SK-N-SH (cell line): ENCODE data around the gene ZNF79. TPM values are rescaled to one million over a fixed set of nuclear protein-coding genes. Genes with fewer than 3 reads are reported as not detected.

ENCODE experiments used
- CTCF ChIA-PET: fragments of 300-600, 350-600 bp; formaldehyde crosslinking; extraction: SDS; loops from one replicate; lab custom pipeline; 2021; lab: Yijun Ruan, JAX
- POLR2A ChIA-PET: fragments of 350-600 bp; sonication (Branson Sonifier 250); formaldehyde crosslinking; extraction: SDS; loops from one replicate; lab custom pipeline; 2020; ENCODE audit warnings: antibody characterized with exemption, inconsistent platforms; lab: Yijun Ruan, JAX
- DNase-seq: peaks from one replicate; pipeline ENCODE4 v3.0.0; 2012
- H2AFZ ChIP-seq: fragments of 200-600 bp; sonication (generic); 2 replicates; pipeline ENCODE4 v1.8.1; 2016; ENCODE audit warnings: antibody characterized with exemption, mild to moderate bottlenecking, low read depth
- H3F3A ChIP-seq: fragments of 200-600 bp; sonication (generic); replicated peaks from 2 replicates; pipeline ENCODE3; 2016; ENCODE audit warnings: antibody characterized with exemption, mild to moderate bottlenecking; ENCODE audit not compliant: insufficient read depth
- H3K27ac ChIP-seq, 2 experiments: fragments of 200-500 bp in 1 of 2; fragments of 200-600 bp in 1 of 2; sonication (Bioruptor generic) in 1 of 2; sonication (generic), shearing (Covaris generic) in 1 of 2; 2 replicates each; pipeline versions ENCODE4 v1.5.1 to v1.6.1; 2014 to 2016; ENCODE audit warnings: low read depth in 2 of 2, inconsistent platforms in 1 of 2, low read length in 1 of 2, mild to moderate bottlenecking in 1 of 2, mixed read lengths in 1 of 2
- H3K27me3 ChIP-seq: fragments of 200-600 bp; sonication (generic), shearing (Covaris generic); 2 replicates; pipeline ENCODE4 v1.6.1; 2016; ENCODE audit warnings: mixed run types; ENCODE audit not compliant: insufficient read depth
- H3K36me3 ChIP-seq, 2 experiments: fragments of 200-500 bp in 1 of 2; fragments of 200-600 bp in 1 of 2; sonication (Bioruptor generic) in 1 of 2; sonication (generic) in 1 of 2; replicated peaks in 1 of 2; 2 replicates each; pipeline versions ENCODE3 to v1.5.1; 2014 to 2016; ENCODE audit warnings: low read length in 1 of 2, mild to moderate bottlenecking in 1 of 2; ENCODE audit not compliant: insufficient read depth in 2 of 2, control insufficient read depth in 1 of 2
- H3K4me1 ChIP-seq, 2 experiments: fragments of 200-500 bp in 1 of 2; fragments of 200-600 bp in 1 of 2; sonication (Bioruptor generic) in 1 of 2; sonication (generic), shearing (Covaris generic) in 1 of 2; 2 replicates each; pipeline versions ENCODE4 v1.5.1 to v1.6.1; 2014 to 2016; ENCODE audit warnings: low read depth in 1 of 2, low read length in 1 of 2, mixed run types in 1 of 2; ENCODE audit not compliant: insufficient read depth in 2 of 2, control insufficient read depth in 1 of 2
- H3K4me2 ChIP-seq: fragments of 200-600 bp; sonication (generic), shearing (Covaris generic); 2 replicates; pipeline ENCODE4 v1.6.1; 2017; ENCODE audit warnings: mixed run types
- H3K4me3 ChIP-seq, 2 experiments: fragments of 200-500 bp in 1 of 2; fragments of 200-600 bp in 1 of 2; sonication (Bioruptor generic) in 1 of 2; sonication (generic), shearing (Covaris generic) in 1 of 2; 2 replicates each; pipeline versions ENCODE4 v1.5.1 to v1.8.1; 2014 to 2016; ENCODE audit warnings: low read depth in 2 of 2, inconsistent platforms in 1 of 2, low read length in 1 of 2, mild to moderate bottlenecking in 1 of 2, mixed read lengths in 1 of 2, moderate library complexity in 1 of 2
- H3K79me2 ChIP-seq: fragments of 200-600 bp; sonication (generic); 2 replicates; pipeline ENCODE4 v1.8.1; 2017; ENCODE audit warnings: mild to moderate bottlenecking; ENCODE audit not compliant: insufficient read depth
- H3K9ac ChIP-seq: fragments of 200-600 bp; sonication (generic); 2 replicates; pipeline ENCODE4 v1.6.1; 2017; ENCODE audit warnings: mixed run types
- H3K9me2 ChIP-seq: fragments of 200-600 bp; sonication (generic); 2 replicates; pipeline ENCODE4 v1.6.1; 2017; ENCODE audit warnings: mixed run types
- H3K9me3 ChIP-seq: fragments of 200-600 bp; sonication (generic); 2 replicates; pipeline ENCODE4 v1.6.1; 2017; ENCODE audit warnings: mixed run types, mild to moderate bottlenecking, moderate library complexity
- H4K20me1 ChIP-seq: fragments of 200-600 bp; sonication (generic); 2 replicates; pipeline ENCODE4 v1.6.1; 2017; ENCODE audit warnings: mild to moderate bottlenecking, mixed run types; ENCODE audit not compliant: insufficient read depth
- CHD2 ChIP-seq: fragments of 150-350 bp; IDR thresholded peaks from 2 replicates; pipeline ENCODE4 v1.6.1; 2018; ENCODE audit warnings: low read length; ENCODE audit not compliant: partially characterized antibody
- EP300 ChIP-seq, 2 experiments: IDR thresholded peaks; 2 replicates each; pipeline versions ENCODE4 v1.4.0 to v1.6.1; 2012; ENCODE audit warnings: borderline replicate concordance in 1 of 2, low read depth in 1 of 2, low read length in 1 of 2
- EZH2phosphoT487 ChIP-seq: fragments of 200-600 bp; sonication (generic); IDR thresholded peaks from 2 replicates; pipeline ENCODE4 v1.6.1; 2017; ENCODE audit warnings: low read depth, mixed run types, mild to moderate bottlenecking, antibody characterized with exemption, moderate library complexity, borderline replicate concordance
- FOXJ3 ChIP-seq: sonication (generic); formaldehyde crosslinking; IDR thresholded peaks from 2 replicates; pipeline ENCODE4 v1.5.1; 2020; ENCODE audit warnings: mild to moderate bottlenecking, missing genetic modification reagents
- FOXM1 ChIP-seq: IDR thresholded peaks from 2 replicates; pipeline ENCODE4 v1.4.0; 2012; ENCODE audit warnings: low read depth, mild to moderate bottlenecking
- GABPA ChIP-seq: IDR thresholded peaks from 2 replicates; pipeline ENCODE4 v1.4.0; 2012; ENCODE audit warnings: low read depth, mild to moderate bottlenecking
- GATA2 ChIP-seq: sonication (generic); formaldehyde crosslinking; IDR thresholded peaks from 2 replicates; pipeline ENCODE4 v1.5.0; 2020; ENCODE audit warnings: mild to moderate bottlenecking, missing genetic modification reagents
- JUND ChIP-seq: IDR thresholded peaks from 2 replicates; pipeline ENCODE4 v1.4.0; 2012
- MXI1 ChIP-seq: IDR thresholded peaks from 2 replicates; pipeline ENCODE4 v1.6.1; 2012; ENCODE audit warnings: mild to moderate bottlenecking, low read depth, low read length, improper control_type of control experiment
- NFIC ChIP-seq: IDR thresholded peaks from 2 replicates; pipeline ENCODE4 v1.4.0; 2012; ENCODE audit warnings: borderline replicate concordance
- POLR2AphosphoS5 ChIP-seq: IDR thresholded peaks from 2 replicates; pipeline ENCODE4 v1.6.1; 2012; ENCODE audit warnings: low read depth, low read length
- RFX5 ChIP-seq: IDR thresholded peaks from 2 replicates; pipeline ENCODE4 v1.6.1; 2012; ENCODE audit warnings: mild to moderate bottlenecking, improper control_type of control experiment, low read length
- RXRA ChIP-seq: IDR thresholded peaks from 2 replicates; pipeline ENCODE4 v1.4.0; 2012; ENCODE audit warnings: low read depth, mild to moderate bottlenecking, borderline replicate concordance
- TEAD4 ChIP-seq: IDR thresholded peaks from 2 replicates; pipeline ENCODE4 v1.4.0; 2012; ENCODE audit warnings: mild to moderate bottlenecking, borderline replicate concordance; ENCODE audit not compliant: insufficient read depth
- YY1 ChIP-seq: IDR thresholded peaks from 2 replicates; pipeline ENCODE4 v1.4.0; 2012; ENCODE audit warnings: low read depth, mild to moderate bottlenecking
- WGBS: methylation state at CpG from one replicate; pipeline ENCODE4 v1.1.6; 2017; ENCODE audit warnings: low lambda C conversion rate; 5-methylcytosine and 5-hydroxymethylcytosine counted together
- polyA plus RNA-seq, 3 experiments: library from polyadenylated mRNA; depleted of rRNA; stranded (reverse); fragments of >200 nt; gene quantifications; 2 replicates each; pipeline ENCODE4 v1.2.3, GENCODE V29; 2012
- TF ChIP-seq, protein P1 (sequence below): IDR thresholded peaks from 2 replicates; pipeline ENCODE4 v1.4.0; 2012; ENCODE audit warnings: low read depth
- TF ChIP-seq, protein P2 (sequence below): fragments of 200-600 bp; sonication (generic); IDR thresholded peaks from 2 replicates; pipeline ENCODE4 v1.6.1; 2017; ENCODE audit warnings: antibody characterized with exemption, mild to moderate bottlenecking, moderate library complexity
- TF ChIP-seq, protein P3 (sequence below): IDR thresholded peaks from 2 replicates; pipeline ENCODE4 v1.4.0; 2012; ENCODE audit warnings: low read depth, borderline replicate concordance
- TF ChIP-seq, protein P4 (sequence below): fragments of 150-350 bp; IDR thresholded peaks from 2 replicates; pipeline ENCODE4 v1.6.1; 2017; ENCODE audit warnings: antibody characterized with exemption, low read length, low read depth, borderline replicate concordance
- TF ChIP-seq, protein P5 (sequence below): fragments of 150-350 bp; IDR thresholded peaks from 2 replicates; pipeline ENCODE4 v1.6.1; 2016; ENCODE audit warnings: mild to moderate bottlenecking, low read depth, low read length

Gene ZNF79
- polyA plus RNA-seq, 1 of the 3 experiments (the other 2 are of a cell fraction): 4.6 TPM

DNA sequence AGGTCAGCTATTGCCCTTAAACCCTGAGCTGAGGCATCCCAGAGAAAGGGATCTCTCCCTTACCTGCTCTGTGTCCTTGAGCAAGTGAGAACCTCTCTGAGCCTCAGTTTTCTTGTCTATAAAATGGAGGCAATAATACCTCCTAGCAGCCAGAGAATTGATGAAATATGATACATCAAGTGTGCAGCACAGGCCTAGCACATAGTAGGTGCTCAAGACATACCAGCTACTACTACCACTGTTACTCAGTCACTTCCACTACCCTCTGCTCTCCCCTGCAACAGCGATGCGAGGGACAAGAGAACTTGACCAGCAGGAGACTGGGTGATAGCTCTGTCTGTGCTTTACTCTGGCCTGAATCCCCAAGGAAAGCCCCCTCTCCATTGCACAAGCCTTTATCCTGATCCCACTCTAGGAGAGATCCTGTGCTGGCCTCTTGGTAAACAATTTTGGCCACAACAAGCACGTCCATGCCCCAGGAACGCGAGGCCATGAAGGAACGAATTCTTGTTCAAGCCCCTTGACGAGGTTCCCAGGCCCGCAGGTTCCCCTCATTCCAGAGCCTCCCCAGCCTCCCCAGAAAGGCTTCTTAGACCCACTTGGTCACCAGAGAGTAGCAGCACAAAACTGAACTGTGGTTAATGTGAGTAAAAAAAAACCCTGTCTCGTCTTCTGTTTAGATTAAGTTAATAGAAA is 66.5 kb downstream of the ZNF79 start:
- Histone ChIP-seq H3K36me3 (peaks cover 3 to 40% of the 10 kb centered on the region in 2 experiments), H3K27me3 (no peaks in the 10 kb centered on the region), H2AFZ (no peak overlapping the region), H3K4me1 (peaks cover 4 to 6% of the 10 kb centered on the region in 2 experiments; a peak in 2 of 4 replicates), H3K4me2 (no peak overlapping the region), H3K9me2 (no peaks in the 10 kb centered on the region), H3K79me2 (no peaks in the 10 kb centered on the region), H4K20me1 (no peaks in the 10 kb centered on the region), H3K9me3 (no peaks in the 10 kb centered on the region), H3K9ac (no peak overlapping the region), H3K27ac (no peak overlapping the region; a peak in 1 of 4 replicates), H3F3A (peaks cover 23% of the 10 kb centered on the region), H3K4me3 (no peak overlapping the region)
- no peak for DNase-seq
- TF ChIP-seq MXI1 (no peak), GABPA (no peak), FOXJ3 (no peak), RXRA (no peak), FOXM1 (no peak), EZH2phosphoT487 (no peak), EP300 (IDR thresholded peaks at IDR 0.05; ENCODE audit: borderline replicate concordance in 1 of 2, low read depth in 1 of 2, low read length in 1 of 2) (no peak), RFX5 (no peak), GATA2 (no peak), CHD2 (no peak), YY1 (no peak), TEAD4 (no peak), POLR2AphosphoS5 (no peak), JUND (no peak), NFIC (no peak)
- TF ChIP-seq, protein P1, sequence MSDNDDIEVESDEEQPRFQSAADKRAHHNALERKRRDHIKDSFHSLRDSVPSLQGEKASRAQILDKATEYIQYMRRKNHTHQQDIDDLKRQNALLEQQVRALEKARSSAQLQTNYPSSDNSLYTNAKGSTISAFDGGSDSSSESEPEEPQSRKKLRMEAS: no peak
- TF ChIP-seq, protein P2, sequence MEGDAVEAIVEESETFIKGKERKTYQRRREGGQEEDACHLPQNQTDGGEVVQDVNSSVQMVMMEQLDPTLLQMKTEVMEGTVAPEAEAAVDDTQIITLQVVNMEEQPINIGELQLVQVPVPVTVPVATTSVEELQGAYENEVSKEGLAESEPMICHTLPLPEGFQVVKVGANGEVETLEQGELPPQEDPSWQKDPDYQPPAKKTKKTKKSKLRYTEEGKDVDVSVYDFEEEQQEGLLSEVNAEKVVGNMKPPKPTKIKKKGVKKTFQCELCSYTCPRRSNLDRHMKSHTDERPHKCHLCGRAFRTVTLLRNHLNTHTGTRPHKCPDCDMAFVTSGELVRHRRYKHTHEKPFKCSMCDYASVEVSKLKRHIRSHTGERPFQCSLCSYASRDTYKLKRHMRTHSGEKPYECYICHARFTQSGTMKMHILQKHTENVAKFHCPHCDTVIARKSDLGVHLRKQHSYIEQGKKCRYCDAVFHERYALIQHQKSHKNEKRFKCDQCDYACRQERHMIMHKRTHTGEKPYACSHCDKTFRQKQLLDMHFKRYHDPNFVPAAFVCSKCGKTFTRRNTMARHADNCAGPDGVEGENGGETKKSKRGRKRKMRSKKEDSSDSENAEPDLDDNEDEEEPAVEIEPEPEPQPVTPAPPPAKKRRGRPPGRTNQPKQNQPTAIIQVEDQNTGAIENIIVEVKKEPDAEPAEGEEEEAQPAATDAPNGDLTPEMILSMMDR: no peak
- TF ChIP-seq, protein P3, sequence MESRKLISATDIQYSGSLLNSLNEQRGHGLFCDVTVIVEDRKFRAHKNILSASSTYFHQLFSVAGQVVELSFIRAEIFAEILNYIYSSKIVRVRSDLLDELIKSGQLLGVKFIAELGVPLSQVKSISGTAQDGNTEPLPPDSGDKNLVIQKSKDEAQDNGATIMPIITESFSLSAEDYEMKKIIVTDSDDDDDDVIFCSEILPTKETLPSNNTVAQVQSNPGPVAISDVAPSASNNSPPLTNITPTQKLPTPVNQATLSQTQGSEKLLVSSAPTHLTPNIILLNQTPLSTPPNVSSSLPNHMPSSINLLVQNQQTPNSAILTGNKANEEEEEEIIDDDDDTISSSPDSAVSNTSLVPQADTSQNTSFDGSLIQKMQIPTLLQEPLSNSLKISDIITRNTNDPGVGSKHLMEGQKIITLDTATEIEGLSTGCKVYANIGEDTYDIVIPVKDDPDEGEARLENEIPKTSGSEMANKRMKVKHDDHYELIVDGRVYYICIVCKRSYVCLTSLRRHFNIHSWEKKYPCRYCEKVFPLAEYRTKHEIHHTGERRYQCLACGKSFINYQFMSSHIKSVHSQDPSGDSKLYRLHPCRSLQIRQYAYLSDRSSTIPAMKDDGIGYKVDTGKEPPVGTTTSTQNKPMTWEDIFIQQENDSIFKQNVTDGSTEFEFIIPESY: no peak
- TF ChIP-seq, protein P4, sequence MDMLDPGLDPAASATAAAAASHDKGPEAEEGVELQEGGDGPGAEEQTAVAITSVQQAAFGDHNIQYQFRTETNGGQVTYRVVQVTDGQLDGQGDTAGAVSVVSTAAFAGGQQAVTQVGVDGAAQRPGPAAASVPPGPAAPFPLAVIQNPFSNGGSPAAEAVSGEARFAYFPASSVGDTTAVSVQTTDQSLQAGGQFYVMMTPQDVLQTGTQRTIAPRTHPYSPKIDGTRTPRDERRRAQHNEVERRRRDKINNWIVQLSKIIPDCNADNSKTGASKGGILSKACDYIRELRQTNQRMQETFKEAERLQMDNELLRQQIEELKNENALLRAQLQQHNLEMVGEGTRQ: no peak
- TF ChIP-seq, protein P5, sequence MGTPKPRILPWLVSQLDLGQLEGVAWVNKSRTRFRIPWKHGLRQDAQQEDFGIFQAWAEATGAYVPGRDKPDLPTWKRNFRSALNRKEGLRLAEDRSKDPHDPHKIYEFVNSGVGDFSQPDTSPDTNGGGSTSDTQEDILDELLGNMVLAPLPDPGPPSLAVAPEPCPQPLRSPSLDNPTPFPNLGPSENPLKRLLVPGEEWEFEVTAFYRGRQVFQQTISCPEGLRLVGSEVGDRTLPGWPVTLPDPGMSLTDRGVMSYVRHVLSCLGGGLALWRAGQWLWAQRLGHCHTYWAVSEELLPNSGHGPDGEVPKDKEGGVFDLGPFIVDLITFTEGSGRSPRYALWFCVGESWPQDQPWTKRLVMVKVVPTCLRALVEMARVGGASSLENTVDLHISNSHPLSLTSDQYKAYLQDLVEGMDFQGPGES: no peak
- 90% methylated on average over 8 of the region's 9 CpGs for WGBS
- ChIA-PET POLR2A (interaction anchor here (0.8 kb wide), 1 partner anchor 50 kb away, joined by 3 read pairs; no protein-coding TSS in a partner anchor), CTCF (interaction anchor here (0.5 to 3.7 kb wide), 9 partner anchors 13 to 643 kb away, joined by 3 to 25 read pairs (median 4); partner anchors contain the start of gene TOR2A)
